NCI-H1417 (cell line): ENCODE data around the gene LCN15.
"Not testable (repeated sequence)": the region's sequence is repeated elsewhere in the genome, so short reads cannot be mapped to it uniquely, and the experiment has no call there.

Source experiments
- DNase-seq, 3 experiments: peaks; one replicate each; lab custom pipeline; 2025; lab: John Stamatoyannopoulos, UW

Gene LCN15

DNA sequence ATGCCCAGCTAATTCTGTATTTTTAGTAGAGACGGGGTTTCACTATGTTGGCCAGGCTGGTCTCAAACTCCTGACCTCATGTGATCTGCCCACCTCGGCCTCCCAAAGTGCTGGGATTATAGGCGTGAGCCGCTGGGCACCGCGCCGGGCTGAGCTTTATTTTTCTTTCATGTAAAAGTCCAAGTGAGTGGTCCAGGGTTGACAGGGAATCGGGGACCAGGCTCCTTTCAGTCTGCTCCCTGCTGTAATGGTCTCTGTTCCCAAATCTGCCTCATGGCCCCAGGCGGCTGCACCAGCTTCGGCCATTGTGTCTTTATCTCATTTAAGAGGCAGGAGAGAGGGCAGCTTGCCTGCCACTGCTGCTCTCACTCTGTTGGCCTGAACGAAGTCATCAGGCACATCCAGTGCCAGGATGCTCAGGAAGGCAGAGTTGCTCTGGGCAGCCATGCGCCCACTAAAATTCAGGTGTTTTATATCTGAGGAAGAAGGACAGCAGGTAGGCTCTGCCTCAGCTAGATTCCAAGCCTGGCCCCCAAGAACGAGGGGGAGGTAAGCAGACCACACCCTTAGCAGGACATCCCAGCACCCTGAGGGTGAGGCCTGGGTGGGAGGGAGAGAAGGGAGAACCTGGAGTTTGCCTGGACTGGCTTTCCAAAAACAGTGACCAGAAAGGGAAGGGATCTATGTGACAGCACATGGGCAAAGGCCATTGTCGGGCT lies 30.1 kb upstream of the LCN15 start:
- no peak for DNase-seq

- DNase-seq: no peak
Observed at GRCh38 chr9:136793086-136793946, 29.0 kb upstream of the LCN15 start.

DNA sequence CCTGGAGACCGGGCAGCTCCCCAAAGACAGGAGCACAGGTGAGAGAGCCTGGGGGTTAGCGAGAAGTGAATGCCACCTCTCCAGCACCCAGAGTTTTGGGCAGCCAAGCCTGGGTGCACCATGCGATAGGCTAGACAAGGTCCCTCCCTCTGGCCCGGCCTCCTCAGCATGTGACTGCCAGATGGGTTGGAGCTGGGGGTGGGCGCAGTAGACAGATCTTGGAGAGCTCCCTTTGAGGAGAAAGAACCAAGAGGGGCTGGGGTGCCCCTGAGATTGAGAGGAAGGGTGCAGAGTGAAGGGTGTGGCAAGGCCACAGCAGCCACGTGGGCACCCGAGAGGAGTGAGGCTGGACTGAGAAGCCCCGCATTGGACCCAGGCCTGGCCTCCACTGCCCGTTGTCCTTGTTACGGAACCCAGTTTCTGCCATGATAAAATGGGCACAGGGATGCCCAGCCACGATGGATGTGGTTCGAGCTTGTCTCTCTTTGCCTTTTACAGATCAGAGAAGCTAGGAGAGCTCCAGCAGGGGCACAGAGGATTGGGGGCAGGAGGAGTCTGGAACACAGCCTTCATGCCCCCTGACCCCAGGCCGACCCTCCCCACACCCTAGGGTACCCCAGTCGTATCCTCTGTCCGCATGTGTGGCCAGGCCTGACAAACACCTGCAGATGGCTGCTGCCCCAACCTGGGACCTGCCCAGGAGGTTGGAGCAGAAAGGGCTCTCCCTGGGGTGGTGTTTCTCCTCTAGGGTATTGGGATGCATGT lies 28.2 kb upstream of the LCN15 start:
- no peak for DNase-seq

DNA sequence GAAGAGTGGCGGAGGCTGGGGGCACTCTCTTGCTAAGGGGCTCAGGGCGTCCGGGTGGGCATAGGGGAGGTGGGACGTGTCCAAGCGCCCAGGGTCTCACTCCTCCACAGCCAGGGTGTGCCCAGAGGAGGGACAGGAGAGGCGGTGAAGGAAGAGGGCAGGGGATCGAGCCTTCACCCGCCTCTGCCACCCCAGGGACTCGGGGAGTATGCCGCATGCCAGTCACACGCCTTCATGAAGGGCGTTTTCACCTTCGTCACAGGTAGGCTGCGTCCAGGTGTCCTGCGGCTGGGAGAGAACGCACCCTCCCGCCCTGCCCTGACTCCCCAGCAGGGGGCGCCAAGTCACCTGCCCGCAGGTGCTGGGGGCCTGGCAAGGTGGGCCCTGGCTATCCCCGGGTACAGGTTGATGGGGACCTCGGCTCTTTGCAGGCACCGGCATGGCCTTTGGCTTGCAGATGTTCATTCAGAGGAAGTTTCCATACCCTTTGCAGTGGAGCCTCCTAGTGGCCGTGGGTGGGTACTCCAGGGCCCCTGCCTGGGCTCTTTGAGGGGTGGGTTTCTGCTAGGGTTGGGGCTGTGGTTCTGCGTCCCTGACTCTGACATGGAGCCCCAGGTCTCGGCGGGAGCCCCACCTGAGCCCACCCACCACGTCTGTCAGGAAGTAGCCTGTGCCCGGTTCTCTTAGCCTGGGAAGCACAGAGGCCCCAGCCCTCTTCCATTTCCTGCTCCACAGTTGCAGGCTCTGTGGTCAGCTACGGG lies 27.4 kb upstream of the LCN15 start:
- DNase-seq: peak; percentile 36 to 87 (median 86)

DNA sequence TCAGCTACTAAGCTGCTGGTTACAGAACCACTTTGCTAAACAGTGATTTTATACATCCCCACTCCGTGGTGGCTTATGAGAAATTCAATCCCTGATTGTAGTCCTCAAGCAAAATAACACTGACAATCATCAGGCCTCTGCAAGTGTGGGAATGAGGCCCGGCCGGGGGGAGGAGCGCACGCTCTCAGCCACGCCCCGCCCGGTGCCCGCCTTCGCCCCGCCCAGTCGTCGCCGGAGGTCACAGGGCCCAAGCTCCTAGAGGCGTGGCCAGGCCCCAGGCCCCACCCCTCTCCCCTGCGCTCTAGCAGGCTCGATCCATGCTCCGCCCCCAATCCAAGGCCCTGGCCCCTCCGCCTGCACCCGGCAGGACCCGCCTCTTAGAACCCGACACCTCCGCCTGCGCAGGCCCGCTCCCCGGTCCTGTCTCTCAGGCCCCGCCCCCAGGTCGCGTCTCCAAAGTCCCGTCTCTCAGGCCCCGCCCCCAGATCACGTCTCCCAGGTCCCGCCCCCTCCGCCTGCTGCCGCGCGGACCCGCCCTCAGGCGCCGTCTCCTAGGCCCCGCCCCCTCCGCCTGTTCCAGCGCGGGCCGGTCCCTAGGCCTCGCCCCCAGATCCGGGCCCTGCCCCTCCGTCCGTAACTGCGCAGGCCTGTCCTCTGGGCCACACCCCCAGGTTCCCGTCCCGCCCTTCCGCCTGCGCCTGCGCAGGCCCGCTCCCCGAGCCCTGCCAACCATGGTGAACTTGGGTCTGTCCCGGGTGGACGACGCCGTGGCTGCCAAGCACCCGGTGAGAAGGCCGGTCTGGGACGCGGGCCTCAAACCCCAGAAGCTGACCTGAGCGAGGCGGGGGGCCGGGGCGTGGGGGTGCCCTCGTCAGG lies 26.6 kb upstream of the LCN15 start, which contains the start of gene TMEM141:
TSS of gene TMEM141 (plus strand) at position 705 of the 876 bp plus-strand sequence. CDS start at position 732, 27 bp downstream.
- DNase-seq: peak; percentile 97 to 100 (median 99)

DNA sequence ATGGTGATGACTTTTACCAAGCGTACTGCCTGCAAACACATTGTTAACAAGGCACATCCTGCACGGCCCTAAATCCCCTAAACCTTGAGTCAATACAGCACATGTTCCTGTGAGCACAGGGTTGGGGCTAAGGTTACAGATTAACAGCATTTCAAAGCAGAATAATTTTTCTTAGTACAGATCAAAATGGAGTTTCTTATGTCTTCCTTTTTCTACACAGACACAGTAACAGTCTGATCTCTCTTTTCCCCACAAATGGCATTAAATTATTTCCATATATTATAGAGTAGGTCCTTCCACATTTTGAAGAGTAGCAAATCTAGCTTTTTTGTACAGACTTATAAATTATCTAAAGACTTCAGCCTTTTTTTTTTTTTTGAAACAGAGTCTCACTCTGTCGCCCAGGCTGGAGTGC lies 25.2 kb upstream of the LCN15 start:
- DNase-seq: no peak

- DNase-seq: peak in 1 of 3 experiments; percentile 30
Observed at GRCh38 chr9:136788644-136789522, 24.6 kb upstream of the LCN15 start.

- DNase-seq: peak; percentile 73 to 91 (median 74)
Observed at GRCh38 chr9:136787690-136788400, 23.5 kb upstream of the LCN15 start.

DNA sequence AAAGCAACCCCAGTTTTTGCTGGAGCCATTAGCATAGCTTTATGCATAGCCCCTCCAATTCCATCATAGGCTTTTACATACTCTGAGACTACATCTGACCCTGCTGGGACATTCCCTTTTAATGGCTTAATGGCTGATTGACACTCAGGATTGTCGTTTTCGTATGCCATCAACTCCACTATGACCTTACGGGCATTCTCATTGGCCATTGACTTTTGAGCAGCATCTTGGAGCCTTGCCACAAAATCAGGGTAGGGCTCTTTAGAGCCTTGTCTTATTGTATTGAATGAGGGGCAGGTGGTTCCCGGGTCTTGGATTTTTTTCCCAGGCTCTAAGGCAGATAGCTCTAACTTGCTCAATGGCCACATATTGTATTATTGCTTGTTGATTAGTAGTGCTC lies 22.7 kb upstream of the LCN15 start:
- peak in 2 of 3 experiments; percentile 15 to 32 for DNase-seq

GRCh38 chr9:136786451-136786850 lies 22.1 kb upstream of the LCN15 start:
- no peak for DNase-seq

DNA sequence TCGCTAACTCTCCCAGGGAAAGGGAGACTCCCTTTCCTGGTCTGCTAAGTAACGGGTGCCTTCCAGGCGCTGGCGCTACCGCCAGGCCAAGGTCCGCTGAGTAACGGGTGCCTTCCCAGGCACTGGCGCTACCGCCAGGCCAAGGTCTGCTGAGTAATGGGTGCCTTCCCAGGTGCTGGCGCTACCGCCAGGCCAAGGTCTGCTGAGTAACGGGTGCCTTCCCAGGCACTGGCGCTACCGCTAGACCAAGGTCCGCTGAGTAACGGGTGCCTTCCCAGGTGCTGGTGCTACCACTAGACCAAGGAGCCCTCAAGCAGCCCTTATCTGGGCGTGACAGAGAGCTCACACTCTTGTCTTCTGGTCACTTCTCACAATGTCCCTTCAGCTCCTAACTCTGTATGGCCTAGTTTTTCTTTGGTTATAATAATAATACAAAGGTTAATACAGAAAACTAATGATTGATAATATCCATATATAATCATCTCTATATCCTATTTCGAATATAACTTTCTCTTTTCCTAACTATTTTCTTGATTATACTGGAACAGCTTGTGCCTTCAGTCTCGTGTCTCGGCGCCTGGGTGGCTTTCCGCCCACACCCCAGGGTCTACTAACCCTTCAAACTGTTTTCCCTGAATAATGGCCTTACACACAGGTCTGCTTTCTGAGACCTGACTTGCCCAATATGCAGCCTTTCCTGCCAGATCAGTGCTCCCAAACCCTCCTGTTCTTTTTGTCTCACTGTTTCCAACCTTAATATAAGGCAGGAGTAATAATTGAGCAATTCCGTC lies 21.4 kb upstream of the LCN15 start:
- DNase-seq: not testable (repeated sequence)

GRCh38 chr9:136784997-136785361 lies 20.7 kb upstream of the LCN15 start:
- no peak for DNase-seq

GRCh38 chr9:136784249-136784996 lies 20.1 kb upstream of the LCN15 start:
- DNase-seq: peak in 2 of 3 experiments; percentile 62 to 87

GRCh38 chr9:136782452-136782851 lies 18.1 kb upstream of the LCN15 start:
- no peak for DNase-seq

DNA sequence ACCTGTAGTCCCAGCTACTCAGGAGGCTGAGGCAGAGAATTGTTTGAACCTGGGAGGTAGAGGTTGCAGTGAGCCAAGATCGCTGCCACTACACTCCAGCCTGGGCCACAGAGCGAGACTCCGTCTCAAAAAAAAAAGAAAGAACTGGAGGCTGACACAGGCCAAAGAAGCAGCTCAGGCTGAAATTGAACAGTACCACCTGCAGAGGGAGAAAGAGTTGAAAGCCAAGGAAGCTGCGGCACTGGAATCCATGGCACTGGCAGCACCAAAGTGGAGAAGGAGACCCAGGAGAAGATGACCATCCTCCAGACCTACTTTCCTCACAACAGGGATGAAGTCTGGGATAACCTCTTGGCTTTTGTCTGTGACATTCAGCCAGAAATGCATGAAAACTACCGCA lies 15.5 kb upstream of the LCN15 start:
- no peak for DNase-seq

DNA sequence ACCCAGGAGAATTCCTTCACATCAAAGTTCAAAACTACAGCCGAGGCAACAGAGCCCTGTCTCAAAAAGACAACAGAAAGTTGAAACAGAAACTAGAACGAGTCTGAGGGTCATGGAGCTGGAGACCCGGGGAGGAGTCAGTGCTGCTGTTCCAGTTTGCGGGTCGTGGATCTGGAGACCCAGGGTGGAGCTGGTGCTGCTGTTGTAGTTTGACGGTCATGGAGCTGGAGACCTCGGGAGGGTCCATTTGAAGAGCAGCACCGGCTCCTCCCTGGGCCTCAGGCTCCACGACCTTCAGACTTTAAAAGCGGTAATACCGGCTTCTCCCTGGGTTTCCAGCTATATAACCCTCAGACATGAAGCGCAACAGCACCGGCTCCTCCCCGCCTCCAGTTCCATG lies 13.0 kb upstream of the LCN15 start:
- DNase-seq: no peak

DNA sequence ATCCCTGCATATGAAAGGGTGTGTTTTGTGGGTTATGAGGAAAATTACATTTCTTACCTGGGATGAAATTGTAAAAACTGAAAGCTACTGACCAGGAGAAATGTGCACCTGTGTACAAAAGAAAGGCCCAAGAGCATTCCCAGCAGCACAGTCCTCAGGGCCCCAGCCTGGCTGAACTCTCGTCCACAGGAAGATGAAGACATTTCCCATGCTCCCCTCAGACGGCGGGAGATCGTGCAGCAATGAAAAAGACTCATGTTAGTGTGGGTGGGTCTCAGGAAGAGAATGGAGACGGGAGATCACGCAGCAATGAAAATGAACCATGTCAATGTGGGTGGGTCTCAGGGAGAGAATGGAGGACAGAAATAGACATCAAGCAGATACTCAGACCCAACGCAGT lies 12.6 kb upstream of the LCN15 start:
- DNase-seq: no peak
